IPS DF 4.7 (cell line): ENCODE data around the gene KCND3.

ENCODE experiments used
- DNase-seq: peaks from one replicate; pipeline ENCODE4 v3.0.0-alpha.2; 2013; ENCODE audit warnings: low spot score; ENCODE audit errors: extremely low read depth

KCND3 gene

GRCh38 chr1:111778541-111779051 lies 210.9 kb downstream of the KCND3 start:
- DNase-seq = peak; percentile 38

DNA sequence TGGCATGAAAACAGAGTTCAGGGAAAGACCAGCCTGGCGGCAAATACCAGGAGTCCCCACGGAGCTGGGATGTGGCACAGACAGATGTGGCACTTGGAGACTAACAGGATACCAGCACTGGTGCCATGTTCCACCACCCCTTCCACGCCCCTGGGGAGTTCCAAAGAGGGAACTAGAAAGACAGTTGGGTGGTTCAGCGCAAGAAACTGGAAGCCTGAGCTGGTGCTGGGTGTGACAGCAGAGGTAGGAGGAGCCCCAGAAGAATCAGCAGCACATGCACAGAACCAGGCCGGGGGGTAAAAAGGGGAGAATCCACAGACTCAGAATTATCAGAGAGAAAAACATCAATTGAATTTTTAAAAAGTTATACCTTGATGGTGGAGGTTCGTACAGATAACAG lies 211.4 kb downstream of the KCND3 start:
- DNase-seq = no peak

- no peak for DNase-seq
Measured at GRCh38 chr1:111777301-111777700, 212.2 kb downstream of the KCND3 start.

- DNase-seq = no peak
Measured at GRCh38 chr1:111776861-111777260, 212.6 kb downstream of the KCND3 start.

DNA sequence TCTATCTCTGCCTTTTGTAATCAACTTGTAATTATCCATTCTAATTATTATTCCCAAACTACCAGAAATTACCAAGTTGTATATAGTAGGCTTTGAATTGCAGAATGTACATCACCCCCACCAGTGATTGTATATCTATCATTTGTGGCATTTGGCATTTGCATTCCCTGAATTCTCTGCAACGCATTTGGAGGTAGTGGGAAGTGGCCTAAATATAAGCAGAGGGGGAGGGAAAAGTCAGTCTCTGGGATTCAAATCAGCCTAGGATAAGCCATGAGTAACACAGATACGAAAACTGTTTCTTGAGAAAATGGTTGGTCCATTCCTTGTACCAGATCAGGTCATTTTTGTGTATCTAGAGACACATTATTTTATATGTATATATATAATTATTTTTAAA lies 213.1 kb downstream of the KCND3 start:
- DNase-seq = no peak

GRCh38 chr1:111775966-111776365 lies 213.5 kb downstream of the KCND3 start:
- DNase-seq = no peak

DNA sequence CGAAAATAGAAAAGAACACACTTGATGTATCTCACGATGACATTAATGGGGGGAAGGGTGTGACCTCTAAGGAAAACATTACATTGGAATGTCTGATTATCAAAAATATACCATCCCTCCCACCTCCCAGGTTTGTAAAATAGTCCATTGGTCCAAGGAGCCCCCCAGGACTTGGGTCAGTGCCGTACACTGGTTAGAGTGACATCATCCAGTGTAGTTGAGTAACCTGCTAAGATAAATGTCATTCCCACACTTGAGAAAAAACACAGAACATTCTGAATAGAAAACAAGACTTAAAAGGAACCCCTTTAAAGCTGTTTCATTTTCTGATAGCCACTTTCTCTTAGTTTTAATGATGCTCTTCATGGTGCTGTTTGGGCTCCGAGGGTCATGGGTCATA lies 218.6 kb downstream of the KCND3 start:
- no peak for DNase-seq

GRCh38 chr1:111769517-111770146 lies 219.8 kb downstream of the KCND3 start:
- no peak for DNase-seq

DNA sequence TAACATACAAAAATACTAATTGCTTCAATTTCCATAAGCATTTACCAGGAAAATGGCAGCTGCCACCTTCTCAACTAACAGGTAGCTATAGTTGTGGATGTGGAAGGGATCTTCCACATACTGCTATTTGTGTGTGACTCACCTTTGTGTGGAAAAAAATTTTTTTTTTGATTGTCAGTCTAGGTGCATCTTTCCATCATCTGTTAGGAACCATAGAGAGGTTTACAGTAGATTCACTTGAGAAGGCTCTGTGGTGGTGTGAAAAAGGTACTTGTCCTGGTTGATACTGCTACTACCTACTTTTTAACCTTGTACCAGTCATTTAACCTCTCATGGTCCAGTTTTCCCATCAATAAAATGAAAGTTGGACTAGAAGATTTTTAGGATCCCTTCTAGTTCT lies 220.8 kb downstream of the KCND3 start:
- DNase-seq = no peak

DNA sequence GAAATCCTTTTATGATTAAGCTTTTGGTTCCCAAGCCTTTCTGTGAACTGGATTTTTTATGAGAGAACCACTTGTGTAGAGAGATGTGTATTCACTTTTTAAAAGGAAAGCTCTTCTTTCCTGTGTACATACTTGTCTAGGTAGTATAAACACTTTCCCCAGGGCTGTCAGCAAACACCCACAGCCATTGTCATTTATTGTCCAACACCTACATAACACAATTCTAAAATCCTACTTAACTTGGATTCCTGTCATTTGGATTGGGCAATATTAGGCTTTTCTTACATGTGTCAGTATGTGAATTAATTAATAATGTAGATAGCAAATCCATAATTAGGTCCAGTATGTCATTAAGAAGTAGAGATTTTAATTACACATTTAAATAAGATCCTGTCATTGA lies 221.4 kb downstream of the KCND3 start:
- DNase-seq = no peak

- DNase-seq = no peak
Measured at GRCh38 chr1:111762332-111762731, 227.1 kb downstream of the KCND3 start.

GRCh38 chr1:111761717-111762116 lies 227.8 kb downstream of the KCND3 start:
- DNase-seq = no peak

GRCh38 chr1:111758373-111758772 lies 231.1 kb downstream of the KCND3 start:
- DNase-seq = no peak

GRCh38 chr1:111756124-111756513 lies 233.3 kb downstream of the KCND3 start:
- no peak for DNase-seq

DNA sequence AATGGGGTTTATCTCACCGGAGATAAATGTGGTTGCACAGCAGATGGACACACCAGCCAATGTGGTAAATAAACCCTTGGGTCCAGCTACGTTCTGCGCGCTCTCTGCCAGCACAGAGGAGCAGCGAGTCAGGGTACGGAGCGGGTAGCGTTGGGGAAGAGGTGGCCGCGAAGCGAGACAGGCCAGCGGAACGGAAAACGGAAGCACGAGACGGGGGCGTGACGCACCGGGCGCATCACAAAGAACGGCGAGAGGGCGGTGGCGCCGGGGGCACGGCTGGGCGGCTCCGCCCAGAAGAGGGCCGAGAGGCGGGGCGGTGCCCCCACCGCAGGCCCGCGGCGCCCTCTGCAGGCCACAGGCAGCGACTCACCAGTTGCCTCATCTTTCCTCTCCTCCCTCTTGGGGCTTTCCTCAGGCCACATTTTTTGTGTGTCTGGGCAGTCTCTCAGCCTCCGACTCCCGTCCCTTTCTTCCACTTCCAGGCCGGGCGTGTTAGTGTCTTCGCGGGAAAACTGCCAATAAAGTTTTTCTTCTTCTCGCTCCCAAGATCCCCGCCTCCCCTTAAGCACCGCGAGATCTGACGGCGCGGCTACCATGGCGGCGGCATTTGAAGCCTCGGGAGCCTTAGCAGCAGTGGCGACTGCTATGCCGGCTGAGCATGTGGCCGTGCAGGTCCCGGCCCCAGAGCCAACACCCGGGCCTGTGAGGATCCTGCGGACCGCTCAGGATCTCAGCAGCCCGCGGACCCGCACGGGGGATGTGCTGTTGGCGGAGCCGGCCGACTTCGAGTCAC lies 233.9 kb downstream of the KCND3 start, which contains the start of gene DDX20:
DDX20 (plus strand) TSS at position 571 of the 793 bp plus-strand sequence; CDS start at position 595, 24 bp downstream.
- no peak for DNase-seq

DNA sequence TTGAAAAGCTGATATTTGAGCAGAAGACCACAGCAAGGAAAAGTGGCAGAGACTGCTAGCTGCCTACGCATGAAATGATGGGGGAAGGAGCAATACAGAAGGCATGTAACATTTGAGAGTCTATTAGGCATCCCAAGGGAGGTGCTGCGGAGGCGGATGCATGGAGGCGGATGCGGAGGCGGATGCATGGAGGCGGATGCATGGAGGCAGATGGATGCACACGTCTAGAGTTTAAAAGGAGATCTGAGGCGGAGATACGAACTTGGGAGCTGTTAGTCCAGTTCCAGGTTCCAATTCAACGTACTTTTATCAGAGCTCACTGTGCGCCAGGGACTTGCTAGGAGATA lies 234.5 kb downstream of the KCND3 start:
- no peak for DNase-seq

DNA sequence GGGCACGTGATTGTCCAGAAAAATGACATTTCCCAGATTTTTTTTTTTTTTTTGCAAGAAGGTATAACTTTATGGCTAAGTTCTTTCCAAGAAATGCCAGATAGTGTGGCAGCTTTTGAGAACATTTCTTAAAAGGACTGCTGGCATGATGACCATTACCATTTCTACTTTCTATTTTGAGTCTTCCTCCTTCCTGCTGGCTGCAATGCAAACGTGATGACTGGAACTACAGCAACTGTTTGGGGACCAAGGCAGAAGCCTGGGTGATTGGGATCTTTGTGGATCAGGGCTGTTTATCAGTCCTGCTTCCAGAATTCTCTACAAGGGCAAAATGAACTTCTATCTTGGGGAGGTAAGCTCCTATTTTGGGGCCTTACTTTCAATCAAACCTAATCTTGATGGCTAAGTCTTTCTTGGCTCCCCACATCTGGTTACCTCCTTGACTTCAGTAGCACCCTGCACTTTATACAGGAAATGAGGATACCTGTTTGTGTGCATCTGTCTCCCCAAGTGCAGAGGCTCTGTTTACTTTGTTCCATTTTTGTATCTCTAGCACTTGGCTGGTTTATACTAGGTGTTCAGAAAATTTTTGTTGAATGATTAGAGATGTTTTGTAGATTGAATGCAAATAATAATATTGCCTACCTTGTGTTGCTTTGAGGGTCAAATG lies 237.4 kb downstream of the KCND3 start:
- DNase-seq = no peak

- no peak for DNase-seq
Measured at GRCh38 chr1:111750856-111751255, 238.6 kb downstream of the KCND3 start.

- no peak for DNase-seq
Measured at GRCh38 chr1:111749628-111750027, 239.8 kb downstream of the KCND3 start.

DNA sequence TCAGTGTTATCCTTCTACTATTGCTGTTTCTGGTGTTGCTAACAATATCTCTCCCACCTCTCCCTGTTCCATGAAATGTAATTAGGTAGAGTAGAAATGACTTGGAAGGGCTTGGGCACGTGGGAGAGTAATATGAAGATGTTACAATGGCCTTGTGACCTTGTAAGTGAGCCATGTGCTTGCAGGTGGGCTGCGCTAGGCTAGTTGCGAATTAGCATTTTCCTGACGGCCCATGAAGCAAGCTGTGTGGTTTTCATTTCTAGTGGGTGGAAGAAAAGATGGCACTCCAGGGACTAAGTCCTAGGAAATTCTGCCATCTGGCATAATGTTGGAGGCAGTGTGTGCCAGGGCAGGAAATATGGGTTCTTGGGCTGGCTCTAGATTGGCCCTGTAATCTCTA lies 241.5 kb downstream of the KCND3 start:
- no peak for DNase-seq

DNA sequence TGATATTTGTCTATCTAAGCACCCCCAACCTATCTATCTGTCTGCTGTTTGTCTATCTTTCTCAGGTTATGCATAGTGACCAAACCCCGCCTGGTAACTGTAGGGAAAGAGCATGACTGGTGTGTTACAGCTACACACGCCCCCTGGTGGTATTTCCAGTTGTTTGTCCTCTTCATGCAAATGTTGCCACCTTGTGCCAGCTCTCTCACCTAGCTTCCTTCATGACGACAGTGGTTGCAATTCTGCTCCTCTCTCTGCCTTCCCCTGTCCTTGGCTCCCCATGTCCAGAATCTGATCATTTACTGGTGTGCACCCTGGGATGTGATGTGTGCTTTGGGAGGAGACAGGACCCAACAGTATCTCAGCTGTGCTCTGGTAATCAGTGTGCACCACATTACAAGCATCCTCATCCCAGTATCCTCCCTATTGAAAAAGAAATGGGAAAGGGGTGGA lies 242.2 kb downstream of the KCND3 start:
- DNase-seq = no peak

DNA sequence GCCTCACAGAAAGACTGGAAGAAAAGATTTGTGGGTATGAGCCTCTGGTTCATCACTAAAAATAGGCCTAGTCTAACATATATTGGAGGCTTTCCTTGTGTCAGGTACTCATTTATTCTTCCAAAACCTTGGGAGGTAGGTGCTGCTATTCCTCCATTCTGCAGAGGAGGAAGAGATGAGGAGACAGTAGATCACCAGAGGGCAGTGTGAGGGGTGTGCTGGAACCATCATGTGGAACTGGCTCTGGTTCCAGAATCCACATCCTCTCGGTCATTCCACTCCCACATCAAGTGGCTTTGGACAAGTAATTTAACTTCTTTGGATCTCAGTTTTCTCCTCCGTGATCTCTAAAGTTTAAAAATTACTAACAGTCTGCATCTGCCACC lies 242.9 kb downstream of the KCND3 start:
- no peak for DNase-seq
